Activated CD8-positive, alpha-beta memory T cell treated with anti-CD3 and anti-CD28 coated beads, Interleukin-2, amount 50 U/mL, for 24 hours (primary cell): Measurements from ENCODE around the gene IFNW1.
"Not testable (repeated sequence)": the region's sequence is repeated elsewhere in the genome, so short reads cannot be mapped to it uniquely, and the experiment has no call there.

Source experiments
- DNase-seq: peaks from one replicate; pipeline ENCODE4 v3.0.0-alpha.2; 2020; ENCODE audit errors: extremely low read depth

The IFNW1 gene

GRCh38 chr9:21141427-21141882, at the start of gene IFNW1:
Gene IFNW1, minus strand, starts transcription at chr9:21141832. Its CDS starts 262 bp downstream, at chr9:21141570.
- DNase-seq: no peak

DNA sequence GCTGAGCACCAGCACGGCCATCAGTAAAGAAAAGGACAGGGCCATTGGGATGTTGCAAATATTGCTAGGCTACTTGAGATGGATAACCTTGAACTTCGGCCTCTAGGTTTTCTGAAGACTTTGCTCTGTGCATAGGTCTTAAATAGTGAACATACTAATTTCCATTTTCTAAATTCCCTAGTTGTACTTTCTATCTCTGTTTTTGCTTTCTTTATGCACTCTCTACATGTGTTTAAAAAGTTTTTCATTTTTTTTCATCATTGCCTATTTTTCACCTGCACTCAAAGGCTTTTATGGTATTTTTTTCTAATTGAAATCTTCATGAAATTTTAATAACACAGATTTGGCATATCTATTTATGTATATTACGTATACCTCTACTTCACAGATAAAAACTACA, 45.9 kb upstream of the IFNW1 start, which contains the start of gene IFNA4:
Gene IFNA4 (minus strand): TSS at position 101 of the 400 bp plus-strand sequence. CDS start 56 bp downstream, at position 45.
- DNase-seq: not testable (repeated sequence)

DNA sequence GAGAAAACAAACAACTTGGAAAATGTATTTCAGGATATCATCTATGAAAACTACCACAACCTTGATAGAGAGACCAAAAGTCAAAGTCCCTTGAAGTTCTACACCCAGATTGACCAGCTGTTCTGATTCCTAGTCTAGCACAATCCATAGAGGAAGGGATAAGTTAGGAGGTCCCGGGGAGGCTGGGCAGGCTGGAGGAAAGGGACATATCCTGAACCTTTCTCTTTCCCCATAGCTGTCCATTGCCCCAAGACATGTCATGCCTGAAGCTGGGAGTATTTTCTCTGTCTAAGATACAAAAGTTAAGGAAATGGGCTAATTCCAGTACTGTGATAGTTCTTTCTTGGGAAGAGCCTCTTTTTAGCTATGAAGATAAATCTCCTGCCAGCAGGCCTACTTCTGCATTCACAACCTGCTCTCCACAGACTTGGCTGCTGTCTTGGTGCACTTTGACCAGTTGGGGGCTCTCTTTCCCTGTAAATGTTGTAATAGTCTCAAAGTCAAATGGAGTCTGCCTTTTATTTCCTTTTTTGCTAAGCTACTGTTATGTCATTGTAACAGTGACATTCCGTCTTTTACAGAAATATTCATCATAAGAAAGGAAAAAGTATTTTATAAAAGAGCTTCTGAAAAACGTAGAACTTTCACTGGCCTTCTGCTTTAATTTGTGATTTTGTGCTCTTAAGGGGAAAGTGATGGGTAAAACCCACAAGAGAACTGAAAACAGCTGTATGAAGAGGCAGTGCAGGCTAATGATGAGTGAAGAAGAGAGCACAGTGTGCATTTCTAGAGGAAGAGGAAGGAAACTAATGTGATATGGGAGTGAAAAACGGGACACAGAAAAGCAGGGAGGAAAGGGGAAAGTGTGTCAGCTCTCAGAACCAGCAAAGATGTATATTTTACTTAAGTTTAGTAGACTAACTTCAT, 41.4 kb upstream of the IFNW1 start:
- DNase-seq: not testable (repeated sequence)

- DNase-seq: no peak
Observed at GRCh38 chr9:21174671-21175070, 33.0 kb upstream of the IFNW1 start.

GRCh38 chr9:21172156-21172555, 30.5 kb upstream of the IFNW1 start:
- no peak for DNase-seq

- no peak for DNase-seq
Observed at GRCh38 chr9:21171351-21171750, 29.7 kb upstream of the IFNW1 start.

DNA sequence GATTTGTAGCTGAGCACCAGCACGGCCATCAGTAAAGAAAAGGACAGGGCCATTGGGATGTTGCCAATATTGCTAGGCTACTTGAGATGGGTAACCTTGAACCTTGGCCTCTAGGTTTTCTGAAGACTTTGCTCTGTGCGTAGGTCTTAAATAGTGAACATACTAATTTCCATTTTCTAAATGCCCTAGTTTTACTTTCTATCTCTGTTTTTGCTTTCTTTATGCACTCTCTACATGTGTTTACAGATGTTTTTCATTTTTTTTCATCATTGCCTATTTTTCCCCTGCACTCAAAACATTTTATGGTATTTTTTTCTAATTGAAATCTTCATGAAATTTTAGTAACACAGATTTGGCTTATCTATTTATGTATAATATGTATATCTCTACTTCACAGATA, 24.9 kb upstream of the IFNW1 start, which contains the start of gene IFNA21:
Gene IFNA21 (minus strand): TSS at position 101 of the 400 bp plus-strand sequence. CDS start 48 bp downstream, at position 53.
- DNase-seq: not testable (repeated sequence)

GRCh38 chr9:21165516-21165915, 23.9 kb upstream of the IFNW1 start:
- DNase-seq: no peak

DNA sequence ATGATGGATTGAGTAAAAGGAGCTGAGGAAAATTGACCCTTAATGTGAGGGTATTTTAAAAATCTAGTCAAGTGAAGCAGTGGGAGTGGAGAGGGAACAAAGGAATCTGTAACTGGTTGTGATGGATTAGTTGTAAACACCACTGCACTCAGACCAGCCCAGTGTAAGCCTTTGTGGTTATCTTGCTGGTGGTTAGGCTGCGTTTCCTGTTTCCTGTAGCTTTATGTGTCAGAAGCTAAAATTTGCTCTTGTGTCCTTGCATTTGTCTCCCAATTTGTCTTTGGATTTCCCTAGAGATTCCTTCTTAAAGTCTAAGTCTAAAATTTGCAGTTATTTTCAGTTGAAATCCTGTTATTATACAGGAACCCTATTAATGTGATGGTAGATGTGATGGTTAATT, 18.5 kb upstream of the IFNW1 start:
- DNase-seq: no peak

DNA sequence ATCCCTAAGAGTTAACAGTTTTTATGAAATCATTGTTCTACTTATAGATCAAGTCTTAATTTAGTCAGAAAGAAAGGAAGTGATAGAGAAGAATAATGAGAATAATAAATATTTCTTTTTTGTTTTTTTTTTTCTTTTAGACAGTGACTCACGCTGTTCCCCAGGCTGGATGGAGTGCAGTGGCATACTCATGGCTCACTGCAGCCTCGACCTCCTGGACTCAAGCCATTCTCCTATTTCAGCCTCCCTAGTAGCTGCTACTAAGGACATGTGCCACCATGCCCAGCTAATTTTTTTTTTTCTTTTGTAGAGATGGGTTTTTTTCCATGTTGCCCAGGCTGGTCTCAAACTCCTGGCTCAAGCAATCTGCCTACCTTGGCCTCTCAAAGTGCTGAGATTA, 13.9 kb upstream of the IFNW1 start:
- DNase-seq: no peak

GRCh38 chr9:21154018-21154608, 12.5 kb upstream of the IFNW1 start:
- DNase-seq: no peak

DNA sequence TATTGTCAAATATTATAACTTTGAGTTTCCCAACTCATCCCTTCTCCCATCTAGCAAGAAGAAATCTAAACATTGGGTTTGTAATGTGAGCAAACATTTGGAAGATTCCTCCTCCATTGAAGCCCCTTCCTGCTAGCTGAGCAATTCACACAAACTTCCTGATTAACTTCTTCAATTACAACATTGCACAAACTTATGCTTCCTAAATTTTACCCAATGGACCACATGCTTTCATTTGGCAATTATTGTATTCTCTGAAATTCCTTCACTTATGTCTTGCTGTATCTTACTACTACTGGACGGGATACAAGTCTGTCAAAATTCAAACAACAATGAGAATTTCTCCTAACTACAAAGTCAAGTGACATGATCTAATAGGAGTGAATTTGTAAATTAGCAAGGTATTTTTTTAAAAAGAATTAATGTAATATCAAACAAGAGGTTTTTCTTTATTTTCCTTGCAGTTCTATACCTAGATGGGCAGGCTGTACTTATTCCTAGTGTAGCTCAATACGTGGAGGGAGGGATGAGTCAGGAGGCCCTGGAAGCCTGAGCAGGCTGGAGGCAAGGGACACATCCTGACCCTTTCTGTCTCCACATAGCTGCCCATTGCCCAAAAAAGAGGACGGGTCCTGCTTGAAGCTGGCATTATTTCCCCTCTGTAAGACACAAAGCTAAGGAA, 11.8 kb upstream of the IFNW1 start:
- DNase-seq: no peak

- no peak for DNase-seq
Observed at GRCh38 chr9:21144603-21145002, 3.0 kb upstream of the IFNW1 start.

DNA sequence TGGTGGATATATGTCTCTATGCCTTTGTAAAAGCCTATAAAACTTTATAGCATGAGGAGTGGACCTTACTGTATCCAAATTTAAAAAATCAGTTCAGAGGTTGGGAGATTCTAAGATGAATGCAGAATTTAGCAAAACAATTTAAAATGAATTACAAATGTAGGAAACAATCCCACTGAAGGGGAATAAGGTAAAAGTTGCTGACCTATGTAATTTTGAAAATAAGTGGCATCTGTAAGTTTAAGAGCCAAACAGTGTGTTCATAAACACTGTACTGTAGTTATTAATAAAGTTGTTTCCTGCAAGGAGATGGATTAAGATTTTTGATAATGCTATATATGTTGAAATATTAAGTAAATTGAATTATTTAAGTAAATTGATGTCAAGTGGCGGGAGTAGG, 4.6 kb downstream of the IFNW1 start:
- no peak for DNase-seq

- no peak for DNase-seq
Observed at GRCh38 chr9:21135736-21136135, 5.9 kb downstream of the IFNW1 start.

DNA sequence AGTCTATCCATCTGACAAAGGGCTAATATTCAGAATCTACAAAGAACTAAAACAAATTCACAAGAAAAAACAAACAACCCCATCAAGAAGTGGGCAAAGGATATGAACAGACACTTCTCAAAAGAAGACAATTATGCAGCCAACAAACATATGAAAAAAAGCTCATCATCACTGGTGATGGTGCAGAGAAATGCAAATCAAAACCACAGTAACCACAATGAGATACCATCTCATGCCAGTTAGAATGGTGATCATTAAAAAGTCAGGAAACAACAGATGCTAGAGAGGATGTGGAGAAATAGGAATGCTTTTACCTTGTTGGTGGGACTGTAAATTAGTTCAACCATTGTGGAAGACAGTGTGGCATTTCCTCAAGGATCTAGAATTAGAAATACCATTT, 13.4 kb downstream of the IFNW1 start:
- DNase-seq: not testable (repeated sequence)

DNA sequence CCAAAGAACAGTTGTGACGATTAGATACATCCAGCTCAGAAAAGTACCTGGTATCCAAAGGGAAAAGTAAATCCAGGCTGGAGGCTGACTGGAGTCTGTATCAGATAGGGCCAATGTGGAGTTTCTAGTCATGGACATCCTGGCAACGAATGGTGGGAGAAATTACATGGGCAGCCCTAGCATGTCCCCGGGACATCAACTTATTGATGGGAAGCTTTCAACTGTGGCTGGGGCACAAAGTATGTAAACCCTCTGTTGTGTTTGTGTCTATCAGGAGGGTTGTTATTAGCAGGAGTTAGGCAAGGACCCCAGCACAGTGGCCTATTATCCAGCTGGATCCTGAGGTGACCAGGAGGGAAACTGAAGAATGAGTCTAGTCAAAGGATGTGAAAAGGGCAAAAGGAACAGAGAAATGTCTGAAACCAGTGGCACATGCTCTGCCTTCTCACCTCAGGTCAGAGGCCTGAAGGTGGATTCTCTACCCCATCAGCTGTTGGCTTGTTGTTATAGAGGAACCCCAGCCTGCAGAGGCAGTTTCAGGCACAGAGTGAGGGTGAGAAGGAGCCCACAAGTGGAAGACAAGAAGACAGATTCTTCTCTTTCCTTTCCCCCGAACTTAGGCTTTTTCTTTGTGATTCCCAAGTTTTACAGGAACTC, 19.9 kb downstream of the IFNW1 start:
- DNase-seq: no peak

GRCh38 chr9:21121079-21121478, 20.6 kb downstream of the IFNW1 start:
- no peak for DNase-seq

GRCh38 chr9:21119093-21119770, 22.4 kb downstream of the IFNW1 start:
- DNase-seq: no peak

GRCh38 chr9:21114311-21114710, 27.3 kb downstream of the IFNW1 start:
- no peak for DNase-seq
